Mononuclear cell (primary cell): ENCODE data around the gene NAA38. TPM values are rescaled to one million over a fixed set of nuclear protein-coding genes. Genes with fewer than 3 reads are reported as not detected.

Experiments
- H3K27me3 ChIP-seq: 2 replicates; pipeline ENCODE4 v1.6.0; 2011; ENCODE audit warnings: low read length, control low read depth; ENCODE audit not compliant: insufficient read depth
- H3K4me1 ChIP-seq: 2 replicates; pipeline ENCODE4 v1.5.1; 2011; ENCODE audit warnings: mild to moderate bottlenecking, low read length, control low read depth; ENCODE audit not compliant: insufficient read depth
- H3K4me3 ChIP-seq: 2 replicates; pipeline ENCODE4 v1.5.1; 2011; ENCODE audit warnings: mild to moderate bottlenecking, low read length, moderate library complexity
- H3K9me3 ChIP-seq: 2 replicates; pipeline ENCODE4 v1.5.1; 2011; ENCODE audit warnings: low read depth, mild to moderate bottlenecking, control low read depth, low read length
- total RNA-seq: library from RNA; depleted of rRNA; stranded (reverse); fragments of >200 nt; gene quantifications from one replicate; pipeline ENCODE4 v1.2.3, GENCODE V29; 2012

NAA38 gene
- total RNA-seq, 1 donor, result 14.0 TPM

DNA sequence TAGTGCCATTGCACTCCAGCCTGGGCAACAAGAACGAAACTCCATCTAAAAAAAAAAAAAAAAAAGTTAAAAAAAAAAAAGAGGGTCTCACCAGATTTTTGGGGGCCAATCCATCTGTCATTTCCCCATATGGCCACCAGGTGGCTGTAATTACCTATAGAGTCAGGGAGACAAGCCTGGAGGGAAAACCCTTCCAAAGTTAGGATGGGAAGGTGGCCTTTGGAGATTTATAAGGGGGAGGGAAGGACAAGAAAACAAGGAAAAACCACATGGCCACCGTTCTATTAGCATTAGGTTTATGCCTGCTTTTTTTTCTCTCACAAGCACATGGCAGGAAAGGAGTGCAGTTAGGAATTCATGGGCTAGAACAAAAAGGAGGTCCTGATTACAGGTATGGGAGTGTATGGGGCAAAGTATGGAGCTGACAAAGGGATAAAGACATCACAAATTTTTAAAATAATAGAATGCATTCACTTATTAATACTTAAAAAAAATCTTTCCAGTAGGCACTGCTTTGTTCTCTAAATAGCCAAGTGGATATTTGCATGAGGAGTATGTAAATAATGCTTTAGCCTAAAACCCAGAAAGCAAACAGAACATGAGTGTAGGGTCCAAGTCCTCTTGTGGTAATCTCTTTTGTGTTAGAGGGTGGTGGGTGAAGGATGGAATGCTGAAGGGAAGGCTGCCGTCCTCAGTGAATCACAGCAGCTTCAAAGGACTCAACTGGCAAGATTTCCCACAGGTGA is 5.5 kb upstream of the NAA38 start:
- Histone ChIP-seq H3K9me3 (no peaks in the 10 kb centered on the region), H3K4me1 (peaks cover 26% of the 10 kb centered on the region), H3K27me3 (no peaks in the 10 kb centered on the region)

DNA sequence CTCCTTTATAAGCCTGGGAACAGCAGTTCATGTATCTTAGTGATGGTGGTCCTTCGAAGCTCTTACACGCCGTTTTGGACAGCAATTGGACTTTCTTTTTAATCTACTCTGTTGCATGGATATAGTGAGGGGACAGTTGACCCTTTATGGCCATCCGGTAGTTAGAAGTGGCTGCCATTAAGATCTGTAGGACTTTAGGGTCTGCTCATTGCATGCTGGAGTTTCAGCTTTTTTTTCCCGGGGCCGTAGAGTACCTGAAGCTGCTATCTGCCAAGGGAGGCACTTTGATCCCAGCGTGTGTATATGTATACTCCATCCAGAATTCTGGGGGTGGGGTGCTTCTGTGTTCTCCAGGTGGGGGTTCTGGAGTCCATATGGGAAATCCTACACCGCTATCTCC is 1.7 kb upstream of the NAA38 start:
- Histone ChIP-seq H3K9me3 (no peaks in the 10 kb centered on the region), H3K27me3 (no peaks in the 10 kb centered on the region), H3K4me3 (no peak overlapping the region), H3K4me1 (peaks cover 33% of the 10 kb centered on the region)

More for the DNA sequence above, 5.5 kb upstream of the NAA38 start:
- no peak overlapping the region for H3K4me3 ChIP-seq

DNA sequence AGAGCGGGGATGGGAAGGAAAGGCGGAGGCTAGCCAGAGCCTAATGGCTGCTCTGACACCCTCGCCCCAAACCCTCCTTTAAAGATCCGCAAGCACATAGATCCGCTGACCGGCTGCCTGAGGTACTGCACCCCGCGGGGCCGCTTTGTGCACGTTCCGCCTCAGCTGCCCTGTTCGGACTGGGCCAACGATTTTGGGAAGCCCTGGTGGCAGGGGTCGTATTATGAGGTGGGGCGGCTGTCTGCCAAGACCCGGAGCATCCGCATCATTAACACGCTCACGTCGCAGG is 1.1 kb upstream of the NAA38 start:
- Histone ChIP-seq H3K4me1 (peaks cover 33% of the 10 kb centered on the region), H3K9me3 (no peaks in the 10 kb centered on the region), H3K27me3 (no peaks in the 10 kb centered on the region), H3K4me3 (peak overlapping the region; percentile 52)

DNA sequence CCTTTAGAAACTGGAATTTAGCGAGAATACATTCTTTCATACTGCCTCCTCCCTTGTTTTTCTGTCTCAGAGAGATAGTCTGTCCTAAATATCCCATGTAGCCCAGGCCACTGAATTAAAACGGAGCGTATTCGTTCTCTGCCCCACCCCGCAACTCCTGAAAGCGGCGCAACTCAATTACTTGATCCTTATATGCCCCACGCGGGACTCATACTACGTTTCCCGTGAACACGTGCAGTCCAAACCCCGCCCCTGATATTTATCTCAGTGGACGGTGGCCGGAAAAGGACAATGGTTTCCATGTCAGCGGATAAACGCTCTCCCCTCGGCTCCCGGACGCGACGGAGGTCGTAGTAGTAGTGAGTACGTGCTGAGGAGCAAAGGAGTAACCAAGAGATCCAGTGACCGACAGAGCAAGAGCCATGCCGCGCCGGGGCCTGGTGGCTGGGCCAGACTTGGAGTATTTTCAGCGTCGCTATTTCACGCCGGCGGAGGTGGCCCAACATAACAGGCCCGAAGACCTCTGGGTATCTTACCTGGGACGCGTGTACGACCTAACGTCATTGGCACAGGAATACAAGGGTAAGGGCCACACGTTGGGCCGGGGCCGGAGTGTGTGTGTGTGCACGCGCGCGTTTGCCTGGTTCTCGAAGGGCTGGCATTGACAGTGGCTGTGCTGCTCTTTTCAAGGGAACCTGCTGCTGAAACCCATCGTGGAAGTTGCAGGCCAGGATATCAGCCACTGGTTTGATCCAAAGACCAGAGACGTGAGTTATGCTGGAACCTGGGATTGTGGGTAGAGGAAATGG is 558 bp upstream of the NAA38 start, which contains the start of gene CYB5D1:
Gene CYB5D1, plus strand, starts transcription at position 291 of the 809 bp plus-strand sequence. Its CDS starts 132 bp downstream, at position 423.
- no peaks in the 10 kb centered on the region for H3K9me3 ChIP-seq
- no peaks in the 10 kb centered on the region for H3K27me3 ChIP-seq
- H3K4me3 ChIP-seq, result peak within 1 kb of the TSS; percentile 52
- H3K4me1 ChIP-seq, result peaks cover 33% of the 10 kb centered on the region

GRCh38 chr17:7856011-7856810 is 1.1 kb downstream of the NAA38 start:
- no peaks in the 10 kb centered on the region for H3K9me3 ChIP-seq
- H3K4me3 ChIP-seq, result peak overlapping the region; percentile 52
- no peaks in the 10 kb centered on the region for H3K27me3 ChIP-seq
- peaks cover 43% of the 10 kb centered on the region for H3K4me1 ChIP-seq

DNA sequence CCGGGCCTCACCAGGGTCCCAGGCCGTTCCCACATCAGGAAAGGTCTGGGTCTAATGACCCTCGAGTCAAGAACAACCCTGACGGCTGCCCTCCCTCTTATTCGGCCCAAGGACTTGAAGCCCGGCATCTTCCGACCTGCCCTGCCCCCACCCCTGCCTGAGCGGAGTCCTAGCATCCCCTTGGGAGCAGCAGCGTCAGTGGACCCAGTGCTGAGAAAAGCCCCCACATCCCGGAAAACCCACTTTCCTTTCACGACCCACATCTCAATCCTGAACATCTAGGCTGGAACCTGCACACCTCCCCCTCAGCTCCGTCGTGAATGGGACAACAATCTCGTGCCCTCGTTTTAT is 1.7 kb downstream of the NAA38 start:
- Histone ChIP-seq H3K9me3 (no peaks in the 10 kb centered on the region), H3K27me3 (no peaks in the 10 kb centered on the region), H3K4me1 (peaks cover 48% of the 10 kb centered on the region), H3K4me3 (no peak overlapping the region)

DNA sequence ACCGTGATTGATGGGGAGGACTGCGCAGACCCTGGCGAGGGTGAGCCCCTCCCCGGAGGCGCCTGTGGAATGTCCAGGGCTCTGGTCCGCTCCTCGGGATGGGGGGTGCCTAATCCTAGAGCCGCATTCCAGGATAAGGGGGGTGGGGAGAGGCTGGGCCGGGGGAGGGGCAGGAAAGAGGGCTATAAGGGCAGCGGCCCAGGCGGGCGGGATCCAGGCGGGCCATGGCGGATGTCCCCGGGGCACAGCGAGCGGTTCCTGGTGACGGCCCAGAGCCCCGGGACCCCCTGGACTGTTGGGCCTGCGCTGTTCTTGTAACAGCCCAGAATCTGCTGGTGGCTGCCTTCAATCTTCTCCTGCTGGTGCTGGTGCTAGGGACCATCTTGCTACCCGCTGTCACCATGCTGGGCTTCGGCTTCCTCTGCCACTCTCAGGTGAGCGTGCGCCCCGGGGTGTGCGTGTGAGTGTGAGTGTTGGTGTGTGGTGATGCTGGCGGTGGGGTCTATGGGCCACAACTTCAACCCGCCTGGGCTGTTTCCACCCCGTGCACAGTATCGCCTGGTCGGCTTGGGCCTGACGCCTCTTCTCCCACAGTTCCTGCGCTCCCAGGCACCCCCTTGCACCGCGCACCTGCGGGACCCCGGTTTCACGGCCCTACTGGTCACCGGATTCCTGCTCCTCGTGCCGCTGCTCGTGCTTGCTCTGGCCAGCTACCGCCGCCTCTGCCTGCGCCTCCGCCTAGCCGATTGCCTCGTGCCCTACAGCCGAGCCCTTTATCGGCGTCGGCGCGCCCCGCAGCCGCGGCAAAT is 2.3 kb downstream of the NAA38 start, which contains the start of gene TMEM88:
Gene TMEM88, plus strand, starts transcription at position 216 of the 809 bp plus-strand sequence. Its CDS starts 9 bp downstream, at position 225.
- H3K27me3 ChIP-seq, result no peaks in the 10 kb centered on the region
- no peaks in the 10 kb centered on the region for H3K9me3 ChIP-seq
- H3K4me1 ChIP-seq, result peaks cover 48% of the 10 kb centered on the region
- H3K4me3 ChIP-seq, result no peak within 1 kb of the TSS

- Histone ChIP-seq H3K4me1 (peaks cover 48% of the 10 kb centered on the region), H3K9me3 (no peaks in the 10 kb centered on the region), H3K27me3 (no peaks in the 10 kb centered on the region), H3K4me3 (no peak overlapping the region)
Observed at GRCh38 chr17:7854078-7854777, 3.1 kb downstream of the NAA38 start.

GRCh38 chr17:7853691-7854038 is 3.7 kb downstream of the NAA38 start:
- Histone ChIP-seq H3K27me3 (no peaks in the 10 kb centered on the region), H3K4me1 (peaks cover 43% of the 10 kb centered on the region), H3K9me3 (no peaks in the 10 kb centered on the region), H3K4me3 (no peak overlapping the region)

GRCh38 chr17:7852919-7853690 is 4.3 kb downstream of the NAA38 start:
- Histone ChIP-seq H3K4me1 (peaks cover 38% of the 10 kb centered on the region), H3K9me3 (no peaks in the 10 kb centered on the region), H3K4me3 (no peak overlapping the region), H3K27me3 (no peaks in the 10 kb centered on the region)

GRCh38 chr17:7852262-7852670 is 5.1 kb downstream of the NAA38 start:
- H3K9me3 ChIP-seq, result no peaks in the 10 kb centered on the region
- no peak overlapping the region for H3K4me3 ChIP-seq
- H3K27me3 ChIP-seq, result no peaks in the 10 kb centered on the region
- H3K4me1 ChIP-seq, result peaks cover 35% of the 10 kb centered on the region

DNA sequence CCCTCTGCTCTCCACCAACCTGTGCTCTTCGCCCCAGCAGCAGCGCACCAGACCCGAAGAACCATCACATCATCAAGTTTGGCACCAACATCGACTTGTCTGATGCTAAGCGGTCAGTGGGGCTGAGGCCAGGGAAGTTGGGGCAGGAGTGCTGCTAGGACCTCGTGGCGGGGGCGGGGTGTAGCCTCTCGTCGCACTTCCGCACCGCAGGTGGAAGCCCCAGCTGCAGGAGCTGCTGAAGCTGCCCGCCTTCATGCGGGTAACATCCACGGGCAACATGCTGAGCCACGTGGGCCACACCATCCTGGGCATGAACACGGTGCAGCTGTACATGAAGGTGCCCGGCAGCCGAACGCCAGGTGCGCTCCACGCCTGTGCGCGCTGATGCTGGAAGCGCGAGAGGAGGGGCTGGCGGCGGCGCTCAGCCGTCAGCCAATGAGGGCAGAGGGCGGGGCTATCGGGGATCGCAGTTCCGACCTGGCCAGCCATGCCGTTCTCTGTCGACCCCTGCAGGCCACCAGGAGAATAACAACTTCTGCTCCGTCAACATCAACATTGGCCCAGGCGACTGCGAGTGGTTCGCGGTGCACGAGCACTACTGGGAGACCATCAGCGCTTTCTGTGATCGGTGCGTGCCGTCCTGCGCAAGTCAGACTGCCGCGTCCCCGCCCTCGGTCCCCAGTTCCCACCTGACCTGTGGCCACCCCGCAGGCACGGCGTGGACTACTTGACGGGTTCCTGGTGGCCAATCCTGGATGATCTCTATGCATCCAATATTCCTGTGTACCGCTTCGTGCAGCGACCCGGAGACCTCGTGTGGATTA is 5.7 kb downstream of the NAA38 start:
- Histone ChIP-seq H3K4me3 (peak overlapping the region; percentile 2), H3K27me3 (no peaks in the 10 kb centered on the region), H3K9me3 (no peaks in the 10 kb centered on the region), H3K4me1 (peaks cover 33% of the 10 kb centered on the region)
